ENCODE results near the gene TDRD6. TPM values are rescaled to one million over a fixed set of nuclear protein-coding genes. Genes with fewer than 3 reads are reported as not detected.

The TDRD6 gene
- polyA plus RNA-seq, 2 of the 4 experiments (the other 2 are of a cell fraction), result 0.03 TPM; not detected in 1

GRCh38 chr6:46699970-46700369 lies 12.3 kb downstream of the TDRD6 start:
- FAIRE-seq (no peak), DNase-seq (ENCODE audit: low read depth in 1 of 2, low spot score in 1 of 2) (no peak), ATAC-seq (no peak)
- H3K9me3 ChIP-seq, result no peaks in the 10 kb centered on the region
- no peak overlapping the region for H3K4me3 ChIP-seq
- no peak overlapping the region for H3K4me2 ChIP-seq
- H3K4me1 ChIP-seq, result no peaks in the 10 kb centered on the region
- H3K27ac ChIP-seq, result no peak overlapping the region
- TF ChIP-seq SREBF2 (IDR thresholded peaks at IDR 0.05) (no peak), EP300 (IDR thresholded peaks at IDR 0.05) (no peak), MYC (IDR thresholded peaks at IDR 0.05; ENCODE audit: borderline replicate concordance, low read length) (no peak), RFX5 (IDR thresholded peaks at IDR 0.05) (no peak), HOXA7 (CRISPR knock-in tag; IDR thresholded peaks at IDR 0.05) (no peak), HDAC2 (IDR thresholded peaks at IDR 0.05) (no peak)
- WGBS (ENCODE audit: missing lambda C conversion rate), result 6% methylated on average over 1 of the region's 1 CpG
- CTCF ChIA-PET, result no interaction called here
- POLR2A ChIA-PET, result no interaction called here

GRCh38 chr6:46704562-46704961 lies 16.9 kb downstream of the TDRD6 start:
- TF ChIP-seq RAD21 (conservative IDR thresholded peaks at IDR 0.05 in 1 of 2, IDR thresholded peaks at IDR 0.05 in 1 of 2), result peak; percentile 19 to 25; a peak in 1 of 5 replicates
- TF ChIP-seq BHLHE40 (IDR thresholded peaks at IDR 0.05; ENCODE audit: low read depth, low read length), result no peak
- ChIA-PET POLR2A (no interaction called here), CTCF (interaction anchor here (0.7 kb wide), 1 partner anchor 92 kb away, joined by 3 read pairs; no protein-coding TSS in a partner anchor)
- Histone ChIP-seq H3K4me2 (no peak overlapping the region), H3K4me1 (no peaks in the 10 kb centered on the region), H3K9me3 (no peaks in the 10 kb centered on the region), H3K27ac (no peak overlapping the region), H3K4me3 (no peak overlapping the region)
- FAIRE-seq (no peak), DNase-seq (ENCODE audit: low read depth in 1 of 2, low spot score in 1 of 2) (peak in 1 of 2 experiments; percentile 37), ATAC-seq (0 out of 6 replicates have a peak, but pooled peaks of 1 of the 2 experiments have one; percentile 42)
- WGBS (ENCODE audit: missing lambda C conversion rate), result 0% methylated on average over 3 of the region's 3 CpGs

- H3K4me3 ChIP-seq, result no peak overlapping the region
- no peak overlapping the region for H3K27ac ChIP-seq
- TF ChIP-seq KDM1A (IDR thresholded peaks at IDR 0.05; ENCODE audit: low read depth), result no peak
- no peak for TF ChIP-seq SMC3 (IDR thresholded peaks at IDR 0.05)
- no peak for TF ChIP-seq CTCF (IDR thresholded peaks at IDR 0.05)
- TF ChIP-seq MYC (IDR thresholded peaks at IDR 0.05; ENCODE audit: borderline replicate concordance, low read length), result no peak
- TF ChIP-seq HOXB13 (CRISPR knock-in tag; IDR thresholded peaks at IDR 0.05; ENCODE audit: low read depth), result no peak
- no peak for TF ChIP-seq HES2 (IDR thresholded peaks at IDR 0.05)
- TF ChIP-seq E2F6 (IDR thresholded peaks at IDR 0.05; ENCODE audit: borderline replicate concordance, low read depth), result no peak
- no peak for TF ChIP-seq HEYL (CRISPR knock-in tag; IDR thresholded peaks at IDR 0.05)
- H3K4me1 ChIP-seq, result no peaks in the 10 kb centered on the region
- ChIA-PET POLR2A (no interaction called here), CTCF (interaction anchor here (1.0 kb wide), 1 partner anchor 9 kb away, joined by 3 read pairs; no protein-coding TSS in a partner anchor)
- no peak overlapping the region for H3K4me2 ChIP-seq
- H3K9me3 ChIP-seq, result no peaks in the 10 kb centered on the region
- ATAC-seq, result no peak
- FAIRE-seq, result no peak
- WGBS (ENCODE audit: missing lambda C conversion rate), result 31% methylated on average over 2 of the region's 2 CpGs
- DNase-seq (ENCODE audit: low read depth in 1 of 2, low spot score in 1 of 2), result no peak
Measured at GRCh38 chr6:46706464-46706863, 18.8 kb downstream of the TDRD6 start.

- no peak for FAIRE-seq
- TF ChIP-seq CHD4 (IDR thresholded peaks at IDR 0.05; ENCODE audit: borderline replicate concordance) (no peak), MAX (IDR thresholded peaks at IDR 0.05) (no peak), BHLHE40 (IDR thresholded peaks at IDR 0.05; ENCODE audit: low read depth, low read length) (no peak), PHF8 (IDR thresholded peaks at IDR 0.05; ENCODE audit: borderline replicate concordance, low read depth) (no peak), HES2 (IDR thresholded peaks at IDR 0.05) (no peak), ZNF302 (CRISPR knock-in tag; IDR thresholded peaks at IDR 0.05) (no peak), CBX8 (IDR thresholded peaks at IDR 0.05) (no peak), HMGXB4 (CRISPR knock-in tag; IDR thresholded peaks at IDR 0.05; ENCODE audit: borderline replicate concordance) (no peak), NR3C1 (IDR thresholded peaks at IDR 0.05) (no peak), MYC (IDR thresholded peaks at IDR 0.05; ENCODE audit: borderline replicate concordance, low read length) (no peak), EHMT2 (IDR thresholded peaks at IDR 0.05; ENCODE audit: low read depth) (no peak), NFE2L2 (conservative IDR thresholded peaks at IDR 0.05; ENCODE audit: low read length) (no peak), E2F6 (IDR thresholded peaks at IDR 0.05; ENCODE audit: borderline replicate concordance, low read depth) (no peak), ZSCAN20 (CRISPR knock-in tag; IDR thresholded peaks at IDR 0.05) (no peak), POLR2A (IDR thresholded peaks at IDR 0.05; ENCODE audit: low read length) (no peak), RARB (CRISPR knock-in tag; IDR thresholded peaks at IDR 0.05) (no peak)
Measured at GRCh38 chr6:46711491-46711890, 23.8 kb downstream of the TDRD6 start.

More at GRCh38 chr6:46711491-46711890, 23.8 kb downstream of the TDRD6 start:
- H3K27ac ChIP-seq, result no peak overlapping the region
- 4% methylated on average over 1 of the region's 1 CpG for WGBS (ENCODE audit: missing lambda C conversion rate)
- no peak overlapping the region for H3K4me2 ChIP-seq
- H3K4me3 ChIP-seq, result no peak overlapping the region
- H3K4me1 ChIP-seq, result no peaks in the 10 kb centered on the region
- ChIA-PET POLR2A (no interaction called here), CTCF (no interaction called here)
- DNase-seq (ENCODE audit: low read depth in 1 of 2, low spot score in 1 of 2) (no peak), ATAC-seq (no peak)
- no peaks in the 10 kb centered on the region for H3K9me3 ChIP-seq
